ENCODE measurements around the gene ADAMTS9.

Gene ADAMTS9

DNA sequence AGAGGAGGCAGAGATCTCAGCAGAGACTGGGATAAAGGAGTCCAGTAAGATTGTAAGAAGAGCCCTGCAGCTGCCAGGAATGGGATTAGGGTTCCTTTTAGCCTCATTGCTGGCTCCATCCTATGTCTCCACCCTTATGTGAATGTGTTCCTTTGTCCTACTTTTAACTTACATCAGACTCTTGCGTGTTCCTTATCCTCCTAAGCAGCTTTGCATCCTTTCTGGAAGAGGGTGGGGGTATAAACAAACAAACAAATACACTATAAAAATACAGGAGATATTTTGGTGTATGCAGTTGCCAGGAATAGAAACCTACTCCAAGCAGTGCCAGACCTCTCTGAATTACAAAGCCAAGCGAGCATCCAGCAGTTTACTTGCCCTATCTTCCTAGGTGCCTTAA lies 194.7 kb downstream of the ADAMTS9 start:
- H3K36me3 ChIP-seq (ENCODE audit: control insufficient read depth in 5 of 5, insufficient read depth in 5 of 5, low read length in 5 of 5) = no peaks in the 10 kb centered on the region

DNA sequence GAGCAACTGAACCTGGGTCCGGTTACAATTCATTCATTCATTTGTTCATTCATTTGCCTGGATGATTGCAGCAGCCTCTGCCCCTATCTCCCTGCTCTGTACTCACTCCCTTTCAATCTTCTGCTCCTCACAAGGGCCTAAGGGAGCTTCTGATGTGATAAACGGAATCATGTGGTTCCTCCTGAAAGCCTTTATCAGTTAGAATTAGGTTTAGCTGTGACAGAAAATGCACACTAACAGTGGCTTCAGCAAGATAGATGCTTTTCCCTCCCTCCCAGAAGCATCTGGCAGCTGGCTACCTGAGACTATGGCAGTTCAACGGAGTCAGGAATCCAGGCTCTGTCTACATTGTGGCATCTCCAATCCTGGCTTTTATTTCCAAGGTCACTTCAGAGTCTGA lies 196.0 kb downstream of the ADAMTS9 start:
- peaks cover 0 to 8% (median 4%) of the 10 kb centered on the region in 5 donors for H3K4me1 ChIP-seq (ENCODE audit: control insufficient read depth in 5 of 5, insufficient read depth in 5 of 5, low read length in 5 of 5)
- H3K36me3 ChIP-seq (ENCODE audit: control insufficient read depth in 5 of 5, insufficient read depth in 5 of 5, low read length in 5 of 5) = no peaks in the 10 kb centered on the region
- H3K27ac ChIP-seq (ENCODE audit: low read depth, low read length) = no peak overlapping the region
- H3K4me3 ChIP-seq (ENCODE audit: low read depth in 1 of 5, low read length in 5 of 5) = no peak overlapping the region
- peaks cover 0 to 24% (median 11%) of the 10 kb centered on the region in 5 donors for H3K27me3 ChIP-seq (ENCODE audit: control insufficient read depth in 5 of 5, insufficient read depth in 4 of 5, low read length in 5 of 5)
- no peaks in the 10 kb centered on the region for H3K9me3 ChIP-seq (ENCODE audit: control insufficient read depth in 5 of 5, low read length in 5 of 5)
- H3K9ac ChIP-seq (ENCODE audit: low read length in 5 of 5) = no peak overlapping the region

More for the DNA sequence above, 194.7 kb downstream of the ADAMTS9 start:
- H3K4me1 ChIP-seq (ENCODE audit: control insufficient read depth in 5 of 5, insufficient read depth in 5 of 5, low read length in 5 of 5) = peaks cover 0 to 8% (median 4%) of the 10 kb centered on the region in 5 donors
- H3K9me3 ChIP-seq (ENCODE audit: control insufficient read depth in 5 of 5, low read length in 5 of 5) = no peaks in the 10 kb centered on the region
- H3K27me3 ChIP-seq (ENCODE audit: control insufficient read depth in 5 of 5, insufficient read depth in 4 of 5, low read length in 5 of 5) = peaks cover 0 to 24% (median 11%) of the 10 kb centered on the region in 5 donors
- H3K9ac ChIP-seq (ENCODE audit: low read length in 5 of 5) = no peak overlapping the region
- no peak overlapping the region for H3K27ac ChIP-seq (ENCODE audit: low read depth, low read length)
- H3K4me3 ChIP-seq (ENCODE audit: low read depth in 1 of 5, low read length in 5 of 5) = no peak overlapping the region

DNA sequence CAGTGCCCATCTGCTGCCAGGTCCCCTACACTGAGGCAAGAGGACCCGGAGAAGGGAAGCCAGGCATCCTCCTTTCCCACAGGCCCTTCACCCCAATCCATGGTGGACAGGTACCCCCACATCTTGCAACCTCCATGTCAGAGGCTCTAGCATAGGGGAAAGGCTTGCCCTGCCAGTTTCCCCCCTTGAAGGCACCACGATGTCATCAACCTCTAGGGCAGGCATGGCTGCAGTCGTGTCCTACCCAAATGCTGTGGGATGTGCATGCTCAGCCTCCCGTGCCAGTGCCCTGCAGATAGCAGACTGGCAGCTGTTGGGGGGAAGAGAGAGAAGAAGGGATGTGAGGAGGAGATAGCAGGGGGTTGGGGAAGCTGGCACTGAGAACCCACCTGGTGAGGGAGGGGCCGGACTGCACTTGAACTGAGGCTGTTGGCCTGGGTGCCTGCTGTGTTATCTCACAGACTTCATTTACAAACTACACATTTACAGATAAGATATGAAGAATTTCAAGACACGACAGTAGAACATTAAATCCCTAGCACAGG lies 197.5 kb downstream of the ADAMTS9 start:
- peaks cover 0 to 24% (median 11%) of the 10 kb centered on the region in 5 donors for H3K27me3 ChIP-seq (ENCODE audit: control insufficient read depth in 5 of 5, insufficient read depth in 4 of 5, low read length in 5 of 5)
- H3K9ac ChIP-seq (ENCODE audit: low read length in 5 of 5) = no peak overlapping the region
- H3K9me3 ChIP-seq (ENCODE audit: control insufficient read depth in 5 of 5, low read length in 5 of 5) = no peaks in the 10 kb centered on the region
- H3K36me3 ChIP-seq (ENCODE audit: control insufficient read depth in 5 of 5, insufficient read depth in 5 of 5, low read length in 5 of 5) = no peaks in the 10 kb centered on the region
- H3K27ac ChIP-seq (ENCODE audit: low read depth, low read length) = no peak overlapping the region
- H3K4me3 ChIP-seq (ENCODE audit: low read depth in 1 of 5, low read length in 5 of 5) = no peak overlapping the region
- peaks cover 0 to 11% (median 7%) of the 10 kb centered on the region in 5 donors for H3K4me1 ChIP-seq (ENCODE audit: control insufficient read depth in 5 of 5, insufficient read depth in 5 of 5, low read length in 5 of 5)

GRCh38 chr3:64489361-64490044 lies 198.3 kb downstream of the ADAMTS9 start:
- H3K9ac ChIP-seq (ENCODE audit: low read length in 5 of 5) = no peak overlapping the region
- peaks cover 0 to 14% (median 7%) of the 10 kb centered on the region in 5 donors for H3K4me1 ChIP-seq (ENCODE audit: control insufficient read depth in 5 of 5, insufficient read depth in 5 of 5, low read length in 5 of 5)
- no peak overlapping the region for H3K4me3 ChIP-seq (ENCODE audit: low read depth in 1 of 5, low read length in 5 of 5)
- peaks cover 0 to 24% (median 11%) of the 10 kb centered on the region in 5 donors for H3K27me3 ChIP-seq (ENCODE audit: control insufficient read depth in 5 of 5, insufficient read depth in 4 of 5, low read length in 5 of 5)
- H3K27ac ChIP-seq (ENCODE audit: low read depth, low read length) = no peak overlapping the region
- no peaks in the 10 kb centered on the region for H3K9me3 ChIP-seq (ENCODE audit: control insufficient read depth in 5 of 5, low read length in 5 of 5)
- no peaks in the 10 kb centered on the region for H3K36me3 ChIP-seq (ENCODE audit: control insufficient read depth in 5 of 5, insufficient read depth in 5 of 5, low read length in 5 of 5)

DNA sequence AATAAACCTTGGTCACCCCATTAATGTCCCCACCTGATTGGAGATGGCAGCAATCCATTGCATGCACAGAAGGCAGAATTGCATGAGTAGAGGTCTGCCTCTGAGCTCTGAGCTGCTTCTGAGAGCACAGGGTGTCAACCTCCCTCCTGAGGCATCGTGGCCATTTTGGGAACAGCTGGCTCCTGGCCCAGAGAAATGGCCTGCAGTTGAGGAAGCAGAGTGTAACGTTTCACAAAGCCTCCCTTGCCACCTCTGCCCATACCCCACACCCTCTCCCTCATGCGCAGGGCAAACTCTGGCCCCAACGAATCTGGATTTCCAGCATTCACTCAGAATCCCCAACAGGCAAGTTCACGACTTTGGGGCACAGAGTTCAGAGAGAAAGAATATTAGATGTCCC lies 198.9 kb downstream of the ADAMTS9 start:
- no peak overlapping the region for H3K4me3 ChIP-seq (ENCODE audit: low read depth in 1 of 5, low read length in 5 of 5)
- peaks cover 0 to 24% (median 11%) of the 10 kb centered on the region in 5 donors for H3K27me3 ChIP-seq (ENCODE audit: control insufficient read depth in 5 of 5, insufficient read depth in 4 of 5, low read length in 5 of 5)
- no peaks in the 10 kb centered on the region for H3K36me3 ChIP-seq (ENCODE audit: control insufficient read depth in 5 of 5, insufficient read depth in 5 of 5, low read length in 5 of 5)

GRCh38 chr3:64484289-64484992 lies 203.4 kb downstream of the ADAMTS9 start:
- H3K36me3 ChIP-seq (ENCODE audit: control insufficient read depth in 5 of 5, insufficient read depth in 5 of 5, low read length in 5 of 5) = no peaks in the 10 kb centered on the region
- no peaks in the 10 kb centered on the region for H3K9me3 ChIP-seq (ENCODE audit: control insufficient read depth in 5 of 5, low read length in 5 of 5)
- peaks cover 0 to 6% (median 3%) of the 10 kb centered on the region in 5 donors for H3K27me3 ChIP-seq (ENCODE audit: control insufficient read depth in 5 of 5, insufficient read depth in 4 of 5, low read length in 5 of 5)
- no peak overlapping the region for H3K27ac ChIP-seq (ENCODE audit: low read depth, low read length)
- peaks cover 0 to 17% (median 6%) of the 10 kb centered on the region in 5 donors for H3K4me1 ChIP-seq (ENCODE audit: control insufficient read depth in 5 of 5, insufficient read depth in 5 of 5, low read length in 5 of 5)
- H3K4me3 ChIP-seq (ENCODE audit: low read depth in 1 of 5, low read length in 5 of 5) = no peak overlapping the region
- no peak overlapping the region for H3K9ac ChIP-seq (ENCODE audit: low read length in 5 of 5)

More for the DNA sequence above, 198.9 kb downstream of the ADAMTS9 start:
- Histone ChIP-seq H3K9me3 (ENCODE audit: control insufficient read depth in 5 of 5, low read length in 5 of 5) (no peaks in the 10 kb centered on the region), H3K9ac (ENCODE audit: low read length in 5 of 5) (no peak overlapping the region), H3K27ac (ENCODE audit: low read depth, low read length) (no peak overlapping the region), H3K4me1 (ENCODE audit: control insufficient read depth in 5 of 5, insufficient read depth in 5 of 5, low read length in 5 of 5) (peaks cover 0 to 18% (median 7%) of the 10 kb centered on the region in 5 donors)

GRCh38 chr3:64483467-64483866 lies 204.3 kb downstream of the ADAMTS9 start:
- Histone ChIP-seq H3K27me3 (ENCODE audit: control insufficient read depth in 5 of 5, insufficient read depth in 4 of 5, low read length in 5 of 5) (no peaks in the 10 kb centered on the region), H3K9ac (ENCODE audit: low read length in 5 of 5) (no peak overlapping the region), H3K36me3 (ENCODE audit: control insufficient read depth in 5 of 5, insufficient read depth in 5 of 5, low read length in 5 of 5) (no peaks in the 10 kb centered on the region), H3K4me3 (ENCODE audit: low read depth in 1 of 5, low read length in 5 of 5) (no peak overlapping the region), H3K27ac (ENCODE audit: low read depth, low read length) (no peak overlapping the region), H3K9me3 (ENCODE audit: control insufficient read depth in 5 of 5, low read length in 5 of 5) (no peaks in the 10 kb centered on the region), H3K4me1 (ENCODE audit: control insufficient read depth in 5 of 5, insufficient read depth in 5 of 5, low read length in 5 of 5) (peaks cover 0 to 10% (median 0%) of the 10 kb centered on the region in 5 donors)

- Histone ChIP-seq H3K4me1 (ENCODE audit: control insufficient read depth in 5 of 5, insufficient read depth in 5 of 5, low read length in 5 of 5) (no peaks in the 10 kb centered on the region), H3K4me3 (ENCODE audit: low read depth in 1 of 5, low read length in 5 of 5) (no peak overlapping the region), H3K9ac (ENCODE audit: low read length in 5 of 5) (no peak overlapping the region)
Measured at GRCh38 chr3:64475037-64475436, 212.8 kb downstream of the ADAMTS9 start.

DNA sequence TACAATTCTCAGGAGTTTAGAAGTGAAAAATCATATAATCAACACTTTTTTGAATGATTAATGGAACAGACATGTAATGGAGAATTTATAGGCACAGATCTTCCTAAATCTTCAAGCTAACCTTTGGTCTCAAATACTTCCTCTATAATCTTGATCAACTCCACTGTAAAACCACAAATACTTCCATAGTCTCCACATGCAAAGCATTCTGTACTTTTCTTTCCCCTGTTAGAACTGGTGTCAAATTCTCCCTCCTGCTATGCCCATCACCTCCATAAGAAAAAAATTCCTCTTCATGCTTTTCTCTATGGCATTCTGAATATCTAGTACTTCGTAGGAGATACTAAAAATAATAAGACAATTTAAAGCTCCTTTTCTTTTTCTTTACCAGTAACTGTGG lies 214.3 kb downstream of the ADAMTS9 start:
- no peaks in the 10 kb centered on the region for H3K36me3 ChIP-seq (ENCODE audit: control insufficient read depth in 5 of 5, insufficient read depth in 5 of 5, low read length in 5 of 5)
- H3K4me3 ChIP-seq (ENCODE audit: low read depth in 1 of 5, low read length in 5 of 5) = no peak overlapping the region
- H3K27ac ChIP-seq (ENCODE audit: low read depth, low read length) = no peak overlapping the region
- no peaks in the 10 kb centered on the region for H3K9me3 ChIP-seq (ENCODE audit: control insufficient read depth in 5 of 5, low read length in 5 of 5)
- no peak overlapping the region for H3K9ac ChIP-seq (ENCODE audit: low read length in 5 of 5)
- no peaks in the 10 kb centered on the region for H3K4me1 ChIP-seq (ENCODE audit: control insufficient read depth in 5 of 5, insufficient read depth in 5 of 5, low read length in 5 of 5)
- H3K27me3 ChIP-seq (ENCODE audit: control insufficient read depth in 5 of 5, insufficient read depth in 4 of 5, low read length in 5 of 5) = no peaks in the 10 kb centered on the region

More at GRCh38 chr3:64475037-64475436, 212.8 kb downstream of the ADAMTS9 start:
- Histone ChIP-seq H3K36me3 (ENCODE audit: control insufficient read depth in 5 of 5, insufficient read depth in 5 of 5, low read length in 5 of 5) (no peaks in the 10 kb centered on the region), H3K27me3 (ENCODE audit: control insufficient read depth in 5 of 5, insufficient read depth in 4 of 5, low read length in 5 of 5) (no peaks in the 10 kb centered on the region), H3K9me3 (ENCODE audit: control insufficient read depth in 5 of 5, low read length in 5 of 5) (no peaks in the 10 kb centered on the region), H3K27ac (ENCODE audit: low read depth, low read length) (no peak overlapping the region)

GRCh38 chr3:64470436-64470835 lies 217.4 kb downstream of the ADAMTS9 start:
- no peak overlapping the region for H3K4me3 ChIP-seq (ENCODE audit: low read depth in 1 of 5, low read length in 5 of 5)
- no peaks in the 10 kb centered on the region for H3K36me3 ChIP-seq (ENCODE audit: control insufficient read depth in 5 of 5, insufficient read depth in 5 of 5, low read length in 5 of 5)

More at GRCh38 chr3:64470436-64470835, 217.4 kb downstream of the ADAMTS9 start:
- H3K9ac ChIP-seq (ENCODE audit: low read length in 5 of 5) = no peak overlapping the region
- H3K9me3 ChIP-seq (ENCODE audit: control insufficient read depth in 5 of 5, low read length in 5 of 5) = no peaks in the 10 kb centered on the region
- H3K4me1 ChIP-seq (ENCODE audit: control insufficient read depth in 5 of 5, insufficient read depth in 5 of 5, low read length in 5 of 5) = peaks cover 2 to 12% (median 5%) of the 10 kb centered on the region in 5 donors
- H3K27me3 ChIP-seq (ENCODE audit: control insufficient read depth in 5 of 5, insufficient read depth in 4 of 5, low read length in 5 of 5) = no peaks in the 10 kb centered on the region
- no peak overlapping the region for H3K27ac ChIP-seq (ENCODE audit: low read depth, low read length)
